HG02884 (cell line): Measurements from ENCODE around the gene GPRC5B.

ENCODE experiments used
- ATAC-seq: cut with Tn5 transposase; IDR thresholded peaks from one replicate; pipeline ENCODE4 v1.9.1; 2021; ENCODE audit warnings: mild to moderate bottlenecking, moderate library complexity; ENCODE audit not compliant: unreplicated experiment

The GPRC5B gene

DNA sequence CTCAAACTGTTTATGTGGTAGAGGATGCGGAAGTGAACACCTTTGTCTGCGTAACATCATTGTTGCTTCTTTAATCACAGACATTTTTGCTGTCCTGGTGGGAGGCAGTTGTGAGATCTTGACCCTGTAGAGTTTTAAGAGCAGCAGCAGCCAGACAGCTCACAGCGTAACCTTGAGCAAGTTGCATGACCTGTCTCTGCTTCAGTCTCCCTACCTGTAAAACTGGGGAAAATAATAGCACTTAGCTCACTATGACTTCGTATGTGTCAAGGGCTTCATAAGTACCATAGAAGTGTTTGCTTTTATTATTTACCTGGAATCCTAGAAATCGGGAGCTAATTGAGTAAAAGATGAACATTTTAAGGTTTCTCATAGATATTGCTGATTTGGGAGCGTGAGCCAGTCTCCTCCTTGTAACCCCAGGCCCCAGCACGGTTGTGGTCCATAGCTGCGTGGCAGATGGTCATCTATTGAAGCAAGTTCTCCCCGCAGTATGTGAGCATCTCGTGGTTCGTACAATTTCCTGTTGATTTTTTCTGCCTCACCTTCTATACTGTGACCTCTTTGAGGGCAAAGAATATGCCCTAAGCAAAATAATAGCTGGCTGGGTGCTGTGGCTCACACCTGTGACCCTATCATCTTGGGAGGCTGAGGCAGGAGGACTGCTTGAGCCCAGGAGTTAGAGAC, 34.4 kb downstream of the GPRC5B start:
- ATAC-seq, result no peak

DNA sequence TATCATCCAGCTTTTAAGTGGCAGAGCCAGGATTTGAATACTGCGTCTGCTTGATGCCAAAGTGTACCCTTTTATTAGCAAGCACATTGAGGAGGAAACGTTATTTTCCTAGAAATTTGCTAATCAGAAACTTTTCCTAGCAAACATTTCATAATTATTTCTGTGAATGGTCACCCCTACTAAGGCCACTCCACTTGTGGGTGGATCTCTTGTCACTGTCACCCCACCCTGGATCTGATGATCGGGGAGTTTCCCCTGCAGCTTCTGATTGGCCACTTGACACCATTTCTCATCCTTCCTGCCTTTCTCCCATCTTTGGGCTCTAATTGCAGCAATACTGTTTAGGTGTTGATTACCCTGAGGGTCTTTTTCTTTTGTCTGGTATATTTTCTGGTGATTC, 35.9 kb downstream of the GPRC5B start:
- no peak for ATAC-seq

DNA sequence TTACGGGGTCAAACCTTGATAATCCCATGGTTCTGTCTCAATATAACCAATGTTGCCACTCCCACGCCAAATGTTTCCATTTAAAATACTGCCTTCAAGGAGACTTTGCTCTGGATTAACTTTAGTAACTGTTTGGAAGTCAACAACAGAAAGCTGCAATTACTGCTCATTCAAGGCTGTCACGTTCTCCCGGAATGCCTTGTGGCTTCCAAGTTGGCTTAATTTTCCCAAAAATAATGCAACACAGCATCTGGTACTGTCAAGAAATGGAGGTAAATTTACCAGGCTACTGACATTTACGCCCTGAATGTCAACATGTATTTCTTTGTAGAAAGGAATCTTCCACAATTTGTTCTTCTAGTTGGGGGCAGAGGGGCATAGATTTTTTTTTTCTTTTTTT, 38.2 kb downstream of the GPRC5B start:
- ATAC-seq, result no peak

DNA sequence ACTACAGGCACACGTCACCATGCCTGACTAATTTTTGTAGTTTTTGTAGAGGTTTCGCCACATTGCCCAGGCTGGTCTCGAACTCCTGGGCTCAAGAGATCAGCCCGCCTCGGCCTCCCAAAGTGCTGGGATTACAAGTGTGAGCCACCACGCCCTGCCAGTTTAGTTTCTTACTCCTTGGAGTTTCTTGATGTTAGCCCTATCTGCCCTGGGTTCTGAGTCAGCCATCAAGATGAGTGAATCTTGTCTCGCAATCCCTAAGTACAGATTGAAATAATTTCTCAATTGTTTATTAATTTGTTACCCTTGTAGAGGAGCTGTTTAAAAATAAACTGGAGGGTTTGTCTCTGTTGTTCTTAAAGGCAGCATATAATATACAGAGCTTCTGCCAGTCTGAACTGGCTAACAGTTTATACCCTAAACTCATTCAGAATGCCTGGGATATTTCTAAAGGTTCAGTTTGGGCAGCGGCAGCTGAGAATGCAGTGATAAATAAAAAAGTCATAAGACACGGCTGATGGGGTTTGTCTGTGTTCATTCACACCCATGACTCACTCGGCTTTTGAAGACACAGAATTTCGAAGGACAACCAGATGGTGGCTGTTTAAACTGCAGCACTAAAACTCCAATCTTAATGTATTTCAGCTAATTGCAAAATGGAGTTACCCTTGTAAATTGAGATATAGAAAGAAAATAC, 39.6 kb downstream of the GPRC5B start:
- ATAC-seq, result no peak

DNA sequence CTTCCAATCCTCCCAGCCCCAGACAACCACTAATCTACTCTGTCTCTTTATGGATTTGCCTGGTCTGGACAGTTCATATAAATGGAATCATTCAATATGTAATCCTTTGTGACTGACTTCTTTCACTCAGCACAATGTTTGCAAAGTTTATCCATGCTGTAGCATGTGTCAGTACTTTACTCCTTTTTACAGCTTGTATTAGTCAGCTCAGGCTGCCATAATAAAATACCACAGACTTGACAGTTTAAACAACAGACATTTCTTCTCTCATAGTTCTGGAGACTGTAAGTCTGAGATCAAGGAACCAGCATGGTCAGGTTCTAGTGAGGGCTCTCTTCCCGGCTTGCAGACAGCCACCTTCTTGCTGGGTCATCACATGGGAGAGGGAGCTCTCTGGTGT, 41.3 kb downstream of the GPRC5B start:
- ATAC-seq, result no peak

DNA sequence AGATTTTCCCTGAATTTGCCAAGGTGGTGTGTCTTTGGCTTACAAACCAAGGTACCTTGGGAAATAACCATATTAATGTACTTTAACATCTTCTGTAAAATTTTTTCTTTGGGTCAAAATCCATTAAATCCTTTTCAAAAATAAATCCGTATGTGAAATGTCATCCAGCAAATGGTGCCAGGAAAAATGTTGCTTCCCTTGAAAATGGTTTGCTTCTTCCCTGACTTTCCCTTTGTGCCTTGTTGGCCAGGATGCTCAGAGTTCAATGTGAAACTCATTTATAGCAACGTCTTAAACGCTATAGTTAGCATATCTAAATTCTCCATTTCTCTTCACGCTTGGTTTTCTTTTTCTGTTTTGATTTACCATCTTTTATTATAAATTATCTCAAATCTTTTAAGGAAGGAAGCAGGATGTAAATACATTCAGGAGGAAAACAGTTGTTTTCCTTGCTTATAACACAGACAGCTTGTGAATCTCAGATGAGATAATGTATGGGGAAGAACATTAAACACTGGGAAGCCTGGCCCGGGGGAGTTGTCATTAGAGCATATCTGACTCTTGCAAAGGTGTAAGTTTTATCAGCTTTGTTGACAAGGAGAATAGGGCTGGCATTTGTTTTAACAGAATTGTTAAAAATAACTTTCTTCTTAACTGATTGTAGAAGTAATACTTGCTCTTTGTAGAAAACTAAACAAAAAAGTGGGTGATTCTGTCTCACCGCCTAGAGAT, 42.1 kb downstream of the GPRC5B start:
- ATAC-seq, result no peak

DNA sequence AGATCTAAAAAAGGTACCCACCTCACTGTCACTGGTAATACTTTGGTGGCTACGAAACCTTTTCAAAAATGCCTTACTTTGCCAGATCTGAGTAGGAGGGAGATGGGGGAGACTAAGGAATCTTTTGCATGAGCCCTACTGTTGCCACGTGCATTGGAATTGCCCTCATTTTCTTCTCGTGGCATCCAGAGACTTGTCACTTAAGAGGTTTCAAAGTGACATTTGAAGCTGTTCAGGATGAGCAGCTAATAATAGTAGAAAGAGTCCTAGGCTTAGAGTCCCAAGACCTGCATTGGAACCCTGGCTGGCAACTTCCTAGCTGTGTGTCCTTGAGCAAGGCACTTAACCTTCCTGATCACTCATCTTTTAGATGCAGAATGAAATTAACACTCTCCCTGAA, 43.5 kb downstream of the GPRC5B start:
- ATAC-seq, result no peak

DNA sequence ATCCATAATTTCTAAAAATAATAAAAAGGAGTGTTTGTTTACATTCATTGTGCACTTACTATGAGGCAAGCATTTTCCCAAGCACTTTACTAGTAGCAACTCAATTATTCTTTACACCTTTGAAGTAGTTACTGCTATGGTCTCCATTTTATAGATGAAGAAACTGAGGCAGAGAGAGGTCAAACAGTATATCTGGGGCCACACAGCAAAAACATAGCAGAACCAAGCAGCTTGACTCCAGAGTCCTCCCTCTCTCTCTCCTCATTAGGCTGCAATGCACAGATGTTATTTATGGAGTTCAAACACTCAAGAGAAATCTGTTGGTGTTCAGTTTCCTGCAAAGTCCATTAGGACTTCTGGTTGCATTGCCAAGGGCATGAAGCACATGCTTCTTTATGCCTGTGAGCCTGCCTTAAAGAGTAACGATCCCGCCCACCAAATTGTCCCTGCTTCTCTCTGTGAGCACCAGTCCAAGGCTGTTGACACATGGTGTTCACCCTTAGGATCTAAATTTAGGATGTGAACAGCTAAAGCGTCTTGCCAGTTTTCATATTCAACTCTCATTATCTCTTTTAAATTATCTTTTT, 44.0 kb downstream of the GPRC5B start:
- ATAC-seq, result no peak

DNA sequence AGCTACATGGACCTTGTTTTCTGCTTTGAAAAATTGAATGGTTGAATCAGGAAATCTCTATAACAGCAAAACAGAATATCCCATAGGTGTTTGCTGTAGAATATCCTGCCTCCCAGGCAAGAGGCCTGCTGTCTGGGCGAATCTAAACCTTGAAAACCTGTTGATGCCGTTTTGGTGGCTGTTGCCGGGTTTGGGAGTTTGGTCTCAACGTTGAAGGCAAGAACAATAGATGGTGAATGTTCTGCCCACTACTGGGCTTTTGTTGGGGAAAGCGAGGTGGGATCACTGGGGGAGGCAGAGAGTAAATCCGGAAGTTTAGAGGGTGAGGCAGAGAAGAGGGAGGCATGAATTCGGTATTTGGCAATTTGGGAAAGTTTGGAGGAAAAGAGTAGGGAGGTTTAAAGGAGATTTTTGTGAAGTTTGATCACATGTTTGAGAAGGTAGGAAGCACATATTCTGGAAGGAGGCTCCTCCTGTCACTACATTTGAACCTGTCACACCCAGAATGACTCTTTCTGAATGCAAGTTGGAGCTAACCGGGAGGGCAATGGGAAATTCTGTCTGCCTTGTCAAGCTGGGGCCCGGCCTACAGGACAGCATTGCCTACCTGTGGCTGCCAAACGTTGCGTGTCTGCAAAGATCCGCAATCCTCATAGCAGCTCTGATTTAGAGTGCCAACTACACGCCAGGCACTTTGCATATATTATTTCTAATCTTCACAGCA, 46.5 kb downstream of the GPRC5B start:
- ATAC-seq, result no peak

DNA sequence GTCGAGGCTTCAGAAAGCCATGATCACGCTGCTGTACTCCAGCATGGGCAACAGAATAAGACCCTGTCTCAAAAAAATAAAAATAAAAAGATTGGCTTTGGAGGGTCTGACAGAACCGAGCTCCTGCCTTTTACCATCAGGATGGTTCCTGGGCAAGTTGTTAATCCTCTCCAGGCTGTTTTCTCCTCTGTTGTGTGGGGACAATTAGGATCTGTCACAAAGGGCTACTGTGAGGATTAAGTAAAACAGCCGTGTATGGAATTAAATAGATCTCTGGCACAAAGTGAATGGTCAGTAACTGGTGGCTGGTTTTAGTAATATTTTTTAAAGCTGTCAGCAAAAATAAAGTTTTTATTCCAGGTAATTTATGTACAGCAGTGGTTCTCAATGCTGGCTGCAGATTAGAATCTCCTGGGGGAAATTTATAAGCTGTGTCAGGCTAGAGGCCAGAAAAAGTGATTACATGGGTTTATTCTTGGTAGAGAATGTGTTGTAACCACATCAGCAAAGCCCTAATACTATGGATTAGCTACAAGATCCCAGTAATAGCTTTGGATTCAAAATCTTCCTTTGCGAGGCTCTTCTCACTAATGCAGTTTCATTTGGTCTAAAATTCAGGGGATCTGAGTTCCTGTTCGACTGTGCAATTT, 47.2 kb downstream of the GPRC5B start:
- ATAC-seq, result no peak

DNA sequence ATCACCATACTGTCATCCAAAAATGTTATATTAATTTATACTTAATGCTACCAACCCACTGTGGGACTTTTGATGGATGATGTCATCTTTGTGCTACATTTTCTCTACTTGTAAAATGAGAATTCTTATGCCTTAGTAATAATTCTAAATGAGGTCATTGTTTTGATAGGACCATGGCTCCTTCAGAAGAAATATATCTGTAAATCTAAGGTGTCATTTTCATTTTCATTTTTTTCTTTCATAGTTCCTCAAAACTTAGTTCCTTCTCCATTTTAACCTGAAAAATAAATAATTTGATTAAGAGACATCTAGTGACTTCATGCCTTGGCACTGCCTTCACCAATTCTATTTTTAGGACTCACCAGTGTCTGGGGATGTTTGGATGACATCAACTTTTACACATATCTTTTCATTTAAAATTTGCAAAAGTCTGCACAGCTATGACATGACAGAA, 48.7 kb downstream of the GPRC5B start:
- ATAC-seq, result no peak

DNA sequence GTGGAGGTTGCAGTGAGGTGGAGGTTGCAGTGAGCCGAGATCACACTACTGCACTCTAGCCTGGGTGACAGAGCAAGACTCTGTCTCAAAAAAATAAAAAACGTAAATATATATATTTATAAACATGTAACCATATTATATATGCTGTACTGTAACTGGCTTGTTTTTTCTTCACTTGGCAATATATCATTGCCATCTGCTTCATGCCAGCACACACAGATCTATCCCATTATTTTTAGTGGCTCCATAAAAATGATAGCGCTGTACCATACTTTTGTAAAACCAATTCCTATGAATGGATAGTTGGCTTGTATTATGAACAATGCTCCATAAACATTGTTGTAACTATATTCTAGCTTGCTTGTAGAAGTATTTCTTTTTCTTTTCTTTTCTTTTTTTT, 49.5 kb downstream of the GPRC5B start:
- ATAC-seq, result no peak

DNA sequence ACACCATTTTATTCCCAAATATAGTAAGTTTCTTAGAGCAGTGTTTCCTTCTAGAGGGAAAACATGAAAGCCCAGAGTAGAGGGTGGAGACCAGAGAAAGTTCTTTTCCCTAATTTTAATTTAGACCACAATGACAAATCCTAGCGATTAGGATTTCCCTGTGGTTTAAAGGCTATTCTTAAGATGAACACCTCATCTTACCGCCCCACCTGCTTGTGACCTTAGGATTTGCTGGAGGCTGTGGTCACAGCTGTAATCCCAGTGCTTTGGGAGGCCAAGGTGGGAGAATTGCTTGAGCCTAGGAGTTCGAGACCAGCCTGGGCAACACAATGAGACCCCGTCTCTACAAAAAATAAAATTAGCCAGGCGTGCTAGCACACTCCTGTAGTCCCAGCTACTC, 51.1 kb downstream of the GPRC5B start:
- no peak for ATAC-seq

DNA sequence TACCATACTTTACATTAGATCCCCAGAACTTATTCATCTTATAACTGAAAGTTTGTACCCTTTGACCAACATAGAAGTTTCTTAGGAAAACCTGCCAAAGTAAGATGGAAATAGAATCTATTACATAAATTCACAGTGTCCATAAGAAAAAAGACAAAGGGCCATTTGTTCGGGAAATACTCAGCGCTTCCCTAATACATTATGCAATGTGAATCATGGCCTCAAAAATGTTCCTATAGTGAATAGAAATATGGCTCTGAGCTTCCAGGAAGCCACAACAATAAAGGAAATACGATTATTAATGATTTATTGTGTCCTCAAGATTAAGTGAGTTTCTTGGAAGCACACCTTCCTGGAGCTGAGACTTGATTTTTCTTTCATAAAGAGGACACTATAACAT, 51.5 kb downstream of the GPRC5B start:
- no peak for ATAC-seq

DNA sequence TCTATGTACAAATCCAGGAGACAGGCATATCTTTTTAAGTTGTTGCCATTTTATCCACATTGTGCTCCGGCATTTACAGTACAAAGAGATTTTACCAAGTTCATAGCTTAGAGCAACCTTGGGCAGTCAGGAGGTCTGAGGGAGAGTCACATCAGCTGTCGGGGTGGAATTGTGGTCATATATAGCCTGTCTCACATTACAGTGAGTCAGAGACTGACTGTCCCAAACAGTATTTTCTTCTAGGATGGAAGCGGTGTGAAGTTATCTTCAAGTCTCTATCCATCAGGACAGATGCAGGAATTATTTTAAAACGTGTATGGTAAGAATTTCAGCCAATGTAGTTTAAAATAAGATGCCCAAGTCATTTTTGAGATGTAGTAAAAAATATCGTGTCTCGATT, 53.0 kb downstream of the GPRC5B start:
- no peak for ATAC-seq

DNA sequence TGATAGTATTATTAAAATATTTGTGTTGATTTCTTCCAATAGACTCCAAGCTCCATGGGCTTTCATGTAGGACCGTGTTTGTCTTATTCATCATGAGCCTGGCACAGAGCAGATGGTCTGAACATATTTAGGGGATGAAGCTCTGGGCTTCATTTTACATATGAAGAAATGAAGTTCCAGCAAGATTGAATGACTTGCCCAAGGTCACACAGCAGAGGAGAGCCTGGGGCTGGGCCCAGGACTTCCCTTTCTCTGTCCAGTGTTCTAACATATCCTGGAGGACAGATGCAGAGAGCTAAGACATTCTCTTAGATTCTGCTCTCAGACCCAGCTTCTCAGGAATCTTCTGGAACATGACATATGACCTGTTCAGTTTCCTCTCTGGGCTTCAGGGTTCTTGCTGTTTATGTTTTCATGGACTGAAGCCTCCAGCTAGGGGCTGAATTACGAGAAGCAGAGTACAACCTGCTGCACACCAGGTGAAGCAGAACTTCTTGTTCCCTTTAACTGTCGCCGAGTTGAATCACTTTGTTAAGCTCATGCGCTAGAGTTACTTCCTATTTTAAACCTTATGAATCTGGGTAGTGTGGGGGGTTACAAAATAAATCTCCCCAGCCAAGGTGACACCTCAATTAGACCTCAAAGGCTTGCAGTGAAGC, 53.6 kb downstream of the GPRC5B start:
- no peak for ATAC-seq

DNA sequence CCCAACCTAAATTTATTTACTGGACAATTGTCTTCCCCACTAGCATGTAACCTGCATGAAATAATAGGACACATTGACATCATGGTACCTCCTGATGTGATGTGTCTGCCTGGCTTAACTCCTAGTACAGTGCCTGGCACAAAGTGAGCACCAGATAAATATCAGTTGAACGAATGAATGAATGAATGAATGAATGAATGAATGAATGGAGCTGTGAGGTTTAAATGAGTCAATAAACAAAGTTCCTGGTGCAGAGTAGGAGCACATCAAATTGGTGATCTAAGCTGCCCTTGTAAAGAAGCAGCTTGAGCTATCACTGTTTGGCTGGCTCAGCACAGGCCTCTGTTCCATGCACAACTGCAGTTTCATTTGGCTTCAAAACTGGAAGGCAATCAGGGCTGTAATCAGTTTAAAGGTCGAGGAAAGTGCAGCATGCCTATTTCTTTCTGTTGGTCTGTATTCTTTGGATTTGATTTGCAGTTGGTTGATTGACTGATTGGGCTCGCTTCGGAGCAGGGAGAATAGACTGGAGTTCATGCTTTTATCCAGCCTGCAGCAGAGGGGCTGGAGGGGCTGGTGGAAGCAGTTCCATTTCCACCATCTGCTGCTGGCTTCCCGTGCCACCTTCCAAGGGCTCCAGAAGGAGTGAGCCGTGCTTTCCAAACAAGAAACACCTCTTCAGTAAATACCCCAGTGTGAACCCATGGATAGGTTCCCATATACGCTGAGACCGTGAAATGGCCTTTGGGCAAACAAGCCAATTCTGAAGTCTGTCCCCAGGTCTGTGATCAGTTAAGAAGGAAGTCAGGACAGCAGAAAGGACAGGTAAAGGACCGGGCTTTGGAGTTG, 54.6 kb downstream of the GPRC5B start:
- no peak for ATAC-seq

DNA sequence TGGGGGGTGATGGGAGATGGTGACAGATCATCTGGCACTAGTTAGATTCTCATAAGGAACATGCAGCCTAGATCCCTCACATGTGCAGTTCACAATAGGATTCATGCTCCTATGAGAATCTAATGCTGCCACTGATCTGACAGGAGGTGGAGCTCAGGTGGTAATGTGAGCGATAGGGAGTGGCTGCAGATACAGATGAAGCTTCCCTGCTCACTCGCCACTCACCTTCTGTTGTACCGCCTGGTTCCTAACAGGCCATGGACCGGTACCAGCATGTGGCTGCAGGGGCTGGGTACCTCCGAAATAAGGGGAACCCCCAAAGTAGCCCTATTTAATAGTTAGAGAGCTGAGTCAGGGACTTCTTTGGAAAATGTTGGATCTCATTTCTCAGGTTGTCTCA, 60.4 kb downstream of the GPRC5B start:
- ATAC-seq, result no peak

DNA sequence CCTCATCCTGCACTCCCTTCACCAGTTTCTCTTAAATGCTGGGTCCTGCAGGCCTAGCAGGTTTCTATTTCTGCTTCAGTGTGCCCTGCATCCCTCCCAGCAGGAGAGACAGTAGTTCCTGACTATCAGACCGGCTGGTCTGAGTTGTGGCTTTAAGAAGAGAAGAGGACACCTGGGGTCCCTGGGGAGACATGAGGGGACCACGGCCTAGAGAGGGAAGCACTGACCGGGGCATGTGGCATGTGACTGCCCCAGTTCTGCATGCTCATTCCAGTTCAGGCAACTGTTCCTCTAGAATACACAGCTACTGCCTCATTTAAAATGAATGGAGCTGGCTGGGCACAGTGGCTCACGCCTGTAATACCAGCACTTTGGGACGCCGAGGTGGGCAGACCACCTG, 61.3 kb downstream of the GPRC5B start:
- ATAC-seq, result no peak
